ENCODE measurements around the gene ZDHHC18.

GRCh38 chr1:26848499-26848898, 22.0 kb downstream of the ZDHHC18 start:
- TF ChIP-seq, protein P1, sequence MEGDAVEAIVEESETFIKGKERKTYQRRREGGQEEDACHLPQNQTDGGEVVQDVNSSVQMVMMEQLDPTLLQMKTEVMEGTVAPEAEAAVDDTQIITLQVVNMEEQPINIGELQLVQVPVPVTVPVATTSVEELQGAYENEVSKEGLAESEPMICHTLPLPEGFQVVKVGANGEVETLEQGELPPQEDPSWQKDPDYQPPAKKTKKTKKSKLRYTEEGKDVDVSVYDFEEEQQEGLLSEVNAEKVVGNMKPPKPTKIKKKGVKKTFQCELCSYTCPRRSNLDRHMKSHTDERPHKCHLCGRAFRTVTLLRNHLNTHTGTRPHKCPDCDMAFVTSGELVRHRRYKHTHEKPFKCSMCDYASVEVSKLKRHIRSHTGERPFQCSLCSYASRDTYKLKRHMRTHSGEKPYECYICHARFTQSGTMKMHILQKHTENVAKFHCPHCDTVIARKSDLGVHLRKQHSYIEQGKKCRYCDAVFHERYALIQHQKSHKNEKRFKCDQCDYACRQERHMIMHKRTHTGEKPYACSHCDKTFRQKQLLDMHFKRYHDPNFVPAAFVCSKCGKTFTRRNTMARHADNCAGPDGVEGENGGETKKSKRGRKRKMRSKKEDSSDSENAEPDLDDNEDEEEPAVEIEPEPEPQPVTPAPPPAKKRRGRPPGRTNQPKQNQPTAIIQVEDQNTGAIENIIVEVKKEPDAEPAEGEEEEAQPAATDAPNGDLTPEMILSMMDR (IDR thresholded peaks at IDR 0.05) = no peak
- no peak for TF ChIP-seq POLR2AphosphoS5 (IDR thresholded peaks at IDR 0.05)
- TF ChIP-seq POLR2A (IDR thresholded peaks at IDR 0.05) = no peak
- TF ChIP-seq EP300 (IDR thresholded peaks at IDR 0.05) = no peak
